ENCODE results near the gene KIR2DL4.
"Not testable (repeated sequence)": the region's sequence is repeated elsewhere in the genome, so short reads cannot be mapped to it uniquely, and the experiment has no call there.

The KIR2DL4 gene

GRCh38 chr19:54804571-54804970 is 1.2 kb downstream of the KIR2DL4 start:
- Histone ChIP-seq H3K27ac (ENCODE audit: low read depth, low read length, poor library complexity, severe bottlenecking) (no peak overlapping the region), H4K20me1 (ENCODE audit: insufficient read depth, low read length) (no peaks in the 10 kb centered on the region), H3K4me1 (ENCODE audit: insufficient read depth, low read length, severe bottlenecking) (no peaks in the 10 kb centered on the region), H3K9me2 (ENCODE audit: low read depth, low read length) (no peaks in the 10 kb centered on the region), H2AFZ (ENCODE audit: low read length) (no peak overlapping the region), H3K9me3 (ENCODE audit: low read length) (no peaks in the 10 kb centered on the region), H3K9ac (ENCODE audit: low read length) (no peak overlapping the region), H3F3A (ENCODE audit: insufficient read depth, low read length) (no peaks in the 10 kb centered on the region), H3K4me3 (ENCODE audit: low read depth, low read length, poor library complexity, severe bottlenecking) (no peak overlapping the region), H3K79me2 (ENCODE audit: insufficient read depth, low read length) (no peaks in the 10 kb centered on the region), H3K4me2 (ENCODE audit: low read length) (no peak overlapping the region), H3K27me3 (ENCODE audit: insufficient read depth, low read length) (no peaks in the 10 kb centered on the region; the same call in 1 of the 2 replicates), H3K36me3 (ENCODE audit: insufficient read depth, low read length) (no peaks in the 10 kb centered on the region)
- TF ChIP-seq EZH2 (IDR thresholded peaks at IDR 0.05; ENCODE audit: borderline replicate concordance, low read length) (no peak), CTCF (IDR thresholded peaks at IDR 0.05; ENCODE audit: low read length) (no peak)

GRCh38 chr19:54805665-54806515 is 2.5 kb downstream of the KIR2DL4 start:
- no peaks in the 10 kb centered on the region; the same call in 1 of the 2 replicates for H3K27me3 ChIP-seq (ENCODE audit: insufficient read depth, low read length)
- H3K9ac ChIP-seq (ENCODE audit: low read length): no peak overlapping the region
- no peak overlapping the region for H3K4me3 ChIP-seq (ENCODE audit: low read depth, low read length, poor library complexity, severe bottlenecking)
- TF ChIP-seq EZH2 (IDR thresholded peaks at IDR 0.05; ENCODE audit: borderline replicate concordance, low read length): no peak
- no peak for TF ChIP-seq CTCF (IDR thresholded peaks at IDR 0.05; ENCODE audit: low read length)
- no peaks in the 10 kb centered on the region for H3K36me3 ChIP-seq (ENCODE audit: insufficient read depth, low read length)
- H3K4me2 ChIP-seq (ENCODE audit: low read length): no peak overlapping the region
- no peaks in the 10 kb centered on the region for H3K79me2 ChIP-seq (ENCODE audit: insufficient read depth, low read length)
- H3K9me2 ChIP-seq (ENCODE audit: low read depth, low read length): no peaks in the 10 kb centered on the region
- H3F3A ChIP-seq (ENCODE audit: insufficient read depth, low read length): no peaks in the 10 kb centered on the region
- no peak overlapping the region for H2AFZ ChIP-seq (ENCODE audit: low read length)
- no peaks in the 10 kb centered on the region for H3K4me1 ChIP-seq (ENCODE audit: insufficient read depth, low read length, severe bottlenecking)
- H3K9me3 ChIP-seq (ENCODE audit: low read length): no peaks in the 10 kb centered on the region
- no peaks in the 10 kb centered on the region for H4K20me1 ChIP-seq (ENCODE audit: insufficient read depth, low read length)
- H3K27ac ChIP-seq (ENCODE audit: low read depth, low read length, poor library complexity, severe bottlenecking): no peak overlapping the region

- Histone ChIP-seq H3K9me2 (ENCODE audit: low read depth, low read length) (no peaks in the 10 kb centered on the region), H3K9ac (ENCODE audit: low read length) (no peak overlapping the region), H3K4me3 (ENCODE audit: low read depth, low read length, poor library complexity, severe bottlenecking) (no peak overlapping the region), H3K9me3 (ENCODE audit: low read length) (no peaks in the 10 kb centered on the region), H3F3A (ENCODE audit: insufficient read depth, low read length) (no peaks in the 10 kb centered on the region), H2AFZ (ENCODE audit: low read length) (no peak overlapping the region), H3K36me3 (ENCODE audit: insufficient read depth, low read length) (no peaks in the 10 kb centered on the region), H4K20me1 (ENCODE audit: insufficient read depth, low read length) (no peaks in the 10 kb centered on the region), H3K27ac (ENCODE audit: low read depth, low read length, poor library complexity, severe bottlenecking) (no peak overlapping the region), H3K4me2 (ENCODE audit: low read length) (no peak overlapping the region), H3K79me2 (ENCODE audit: insufficient read depth, low read length) (no peaks in the 10 kb centered on the region), H3K4me1 (ENCODE audit: insufficient read depth, low read length, severe bottlenecking) (no peaks in the 10 kb centered on the region), H3K27me3 (ENCODE audit: insufficient read depth, low read length) (no peaks in the 10 kb centered on the region; the same call in 1 of the 2 replicates)
- TF ChIP-seq EZH2 (IDR thresholded peaks at IDR 0.05; ENCODE audit: borderline replicate concordance, low read length) (no peak), CTCF (IDR thresholded peaks at IDR 0.05; ENCODE audit: low read length) (no peak)
Observed at GRCh38 chr19:54806516-54806838, 3.1 kb downstream of the KIR2DL4 start.

GRCh38 chr19:54814571-54814970 is 11.2 kb downstream of the KIR2DL4 start:
- not testable (repeated sequence) for H3K4me1 ChIP-seq (ENCODE audit: insufficient read depth, low read length, severe bottlenecking); H3F3A ChIP-seq (ENCODE audit: insufficient read depth, low read length); H3K4me2 ChIP-seq (ENCODE audit: low read length); H4K20me1 ChIP-seq (ENCODE audit: insufficient read depth, low read length); H3K9me2 ChIP-seq (ENCODE audit: low read depth, low read length); H3K4me3 ChIP-seq (ENCODE audit: low read depth, low read length, poor library complexity, severe bottlenecking); H3K27me3 ChIP-seq (ENCODE audit: insufficient read depth, low read length); H3K9me3 ChIP-seq (ENCODE audit: low read length); H3K36me3 ChIP-seq (ENCODE audit: insufficient read depth, low read length); H2AFZ ChIP-seq (ENCODE audit: low read length); H3K79me2 ChIP-seq (ENCODE audit: insufficient read depth, low read length); H3K27ac ChIP-seq (ENCODE audit: low read depth, low read length, poor library complexity, severe bottlenecking); H3K9ac ChIP-seq (ENCODE audit: low read length)

GRCh38 chr19:54816251-54816650 is 12.8 kb downstream of the KIR2DL4 start, which contains the start of gene KIR3DL1:
TSS of gene KIR3DL1 (plus strand) at chr19:54816468.
- not testable (repeated sequence) for H3K4me1 ChIP-seq (ENCODE audit: insufficient read depth, low read length, severe bottlenecking); H3K27ac ChIP-seq (ENCODE audit: low read depth, low read length, poor library complexity, severe bottlenecking); H3K9me2 ChIP-seq (ENCODE audit: low read depth, low read length); H3K79me2 ChIP-seq (ENCODE audit: insufficient read depth, low read length); H3F3A ChIP-seq (ENCODE audit: insufficient read depth, low read length); H3K9me3 ChIP-seq (ENCODE audit: low read length); H3K4me2 ChIP-seq (ENCODE audit: low read length); H3K27me3 ChIP-seq (ENCODE audit: insufficient read depth, low read length); H2AFZ ChIP-seq (ENCODE audit: low read length); H4K20me1 ChIP-seq (ENCODE audit: insufficient read depth, low read length); H3K4me3 ChIP-seq (ENCODE audit: low read depth, low read length, poor library complexity, severe bottlenecking); H3K9ac ChIP-seq (ENCODE audit: low read length); H3K36me3 ChIP-seq (ENCODE audit: insufficient read depth, low read length)
